Small intestine (tissue), 7 donors: ENCODE measurements around the gene NEUROG1. TPM values are rescaled to one million over a fixed set of nuclear protein-coding genes. Genes with fewer than 3 reads are reported as not detected.

Source experiments
- DNase-seq, 2 donors: peaks; one replicate each; pipeline versions ENCODE4 v3.0.0 to v3.0.0-alpha.2; 2013
- FAIRE-seq: peaks from 2 replicates; lab custom pipeline; 2012; peaks lifted over from hg19 to GRCh38; lab: Jason Lieb, UNC
- H3K27ac ChIP-seq, 3 donors: one replicate each; pipeline ENCODE4 v1.5.1; 2013; ENCODE audit warnings: low read length in 2 of 3, mild to moderate bottlenecking in 2 of 3, control low read depth in 1 of 3, inconsistent platforms in 1 of 3, low read depth in 1 of 3, moderate library complexity in 1 of 3
- H3K27me3 ChIP-seq, 3 donors: one replicate each; pipeline ENCODE4 v1.6.1; 2013; ENCODE audit warnings: low read length in 3 of 3, inconsistent platforms in 1 of 3; ENCODE audit not compliant: control insufficient read depth in 3 of 3, insufficient read depth in 3 of 3
- H3K36me3 ChIP-seq, 3 donors: one replicate each; pipeline ENCODE4 v1.6.1; 2013; ENCODE audit warnings: low read length in 3 of 3, inconsistent platforms in 1 of 3, low read depth in 1 of 3, mild to moderate bottlenecking in 1 of 3, moderate library complexity in 1 of 3; ENCODE audit not compliant: control insufficient read depth in 3 of 3, insufficient read depth in 2 of 3
- H3K4me1 ChIP-seq, 3 donors: one replicate each; pipeline ENCODE4 v1.6.1; 2013; ENCODE audit warnings: low read length in 2 of 3, inconsistent platforms in 1 of 3, low read depth in 1 of 3, mild to moderate bottlenecking in 1 of 3, moderate library complexity in 1 of 3; ENCODE audit not compliant: control insufficient read depth in 3 of 3, insufficient read depth in 2 of 3
- H3K4me3 ChIP-seq, 3 donors: one replicate each; pipeline ENCODE4 v1.5.1; 2013; ENCODE audit warnings: low read length in 3 of 3, control low read depth in 1 of 3, inconsistent platforms in 1 of 3, low read depth in 1 of 3, mild to moderate bottlenecking in 1 of 3, moderate library complexity in 1 of 3
- H3K9me3 ChIP-seq, 2 donors: one replicate each; pipeline ENCODE4 v1.6.1; 2013; ENCODE audit warnings: low read depth in 1 of 2, low read length in 1 of 2; ENCODE audit not compliant: control insufficient read depth in 2 of 2, insufficient read depth in 1 of 2
- WGBS, 3 donors: extraction: QIAGEN DNeasy Blood & Tissue Kit; methylation state at CpG; one replicate each; pipeline ENCODE4 v1.1.7; 2013; 5-methylcytosine and 5-hydroxymethylcytosine counted together
- polyA plus RNA-seq, 4 donors: library from polyadenylated mRNA; stranded (reverse) in 3 of 4; unstranded in 1 of 4; fragments of 200-250 nt in 3 of 4; fragments of 120-200 nt in 1 of 4; gene quantifications; one replicate each; pipeline versions ENCODE4 v1.2.1 to v1.2.3, GENCODE V29; 2013
- donor health status: healthy with polysubstance abuse.
- donor health status: control.
- donor health status: control.
- donor health status: Bipolar disorder and iron deficiency.
- donor health status: healthy.

The NEUROG1 gene
- polyA plus RNA-seq, 4 donors, result not detected

DNA sequence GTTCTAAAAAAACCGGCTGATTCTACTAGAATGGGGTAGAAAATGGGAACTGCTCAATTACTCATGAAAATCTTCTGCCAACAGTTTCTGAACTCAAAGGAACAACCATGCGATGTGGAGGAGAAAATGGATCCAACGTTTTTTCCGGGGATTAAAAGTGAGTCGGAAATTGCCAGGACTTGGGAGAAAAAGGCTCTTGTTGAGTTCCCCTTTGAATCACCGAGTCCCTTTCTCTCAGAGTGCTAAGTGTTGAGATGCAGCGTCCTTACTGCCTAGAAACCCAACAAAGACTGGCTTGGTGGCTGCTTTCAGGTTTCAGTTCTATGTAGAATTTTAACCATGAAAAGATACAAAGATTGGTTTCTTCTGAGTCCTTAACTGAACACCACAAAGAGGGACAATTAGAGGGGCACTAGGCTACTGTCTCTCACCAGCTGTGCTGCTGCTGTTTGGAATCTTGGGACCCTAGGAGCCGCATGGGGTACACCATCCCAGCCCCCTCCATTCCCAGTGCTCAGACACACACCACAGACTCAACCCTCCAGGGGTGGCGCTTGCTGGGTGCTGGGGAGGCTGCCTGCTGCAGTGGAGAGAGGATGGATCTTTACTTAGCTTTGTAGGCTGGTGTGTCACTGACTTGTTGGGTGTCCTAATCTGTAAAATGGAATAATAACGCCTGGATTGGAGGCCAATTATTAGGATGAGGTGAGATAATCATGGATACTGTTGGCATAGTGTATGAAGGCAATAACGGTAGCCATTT is 21.5 kb upstream of the NEUROG1 start:
- no peak overlapping the region for H3K4me3 ChIP-seq
- FAIRE-seq (no peak), DNase-seq (no peak)
- H3K27me3 ChIP-seq, result peaks cover 0 to 27% (median 2%) of the 10 kb centered on the region in 3 donors
- WGBS, 3 donors, result 69 to 75% (median 72%) methylated on average over 11 of the region's 11 CpGs
- no peaks in the 10 kb centered on the region for H3K36me3 ChIP-seq
- H3K9me3 ChIP-seq, result no peaks in the 10 kb centered on the region
- H3K27ac ChIP-seq, result no peak overlapping the region
- H3K4me1 ChIP-seq, result peaks cover 0 to 2% (median 0%) of the 10 kb centered on the region in 3 donors

DNA sequence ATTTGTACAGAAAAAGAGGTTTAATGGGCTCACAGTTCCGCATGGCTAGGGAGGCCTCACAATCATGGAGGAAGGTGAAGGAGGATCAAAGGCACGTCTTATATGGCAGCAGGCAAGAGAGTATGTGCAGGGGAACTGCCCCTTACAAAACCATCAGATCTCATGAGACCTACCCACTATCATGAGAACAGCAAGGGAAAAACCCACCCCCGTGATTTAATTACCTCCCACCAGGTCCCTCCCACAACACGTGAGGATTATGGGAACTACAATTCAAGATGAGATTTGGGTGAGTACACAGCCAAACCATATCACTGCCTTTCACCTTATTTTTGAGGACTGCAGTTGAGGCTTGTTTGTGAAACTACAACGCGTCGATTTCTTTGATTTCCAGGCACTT is 20.9 kb upstream of the NEUROG1 start:
- Histone ChIP-seq H3K4me3 (no peak overlapping the region), H3K4me1 (peaks cover 0 to 2% (median 0%) of the 10 kb centered on the region in 3 donors), H3K27ac (no peak overlapping the region), H3K9me3 (no peaks in the 10 kb centered on the region), H3K27me3 (peaks cover 0 to 28% (median 2%) of the 10 kb centered on the region in 3 donors), H3K36me3 (no peaks in the 10 kb centered on the region)
- WGBS, 3 donors, result 66 to 77% (median 69%) methylated on average over 7 of the region's 7 CpGs
- FAIRE-seq (no peak), DNase-seq (no peak)

DNA sequence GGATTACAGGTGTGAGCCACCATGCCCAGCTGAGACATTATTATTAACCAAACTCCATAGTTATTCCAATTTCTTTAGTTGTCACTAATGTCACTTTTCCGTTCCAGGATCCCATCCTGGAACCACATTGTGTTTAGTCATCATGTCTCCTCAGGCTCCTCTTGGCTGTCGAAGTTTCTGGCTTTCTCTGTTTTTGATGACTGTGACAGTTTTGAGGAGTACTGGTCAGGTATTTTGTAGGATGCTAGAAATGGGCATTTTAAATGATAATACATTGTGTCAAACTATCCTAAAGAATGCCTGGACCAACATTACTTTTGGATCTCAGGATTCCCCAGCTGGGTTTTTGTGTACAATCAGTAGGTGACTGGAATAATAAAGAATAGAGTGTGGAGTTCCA is 19.8 kb upstream of the NEUROG1 start:
- H3K4me1 ChIP-seq, result no peaks in the 10 kb centered on the region
- DNase-seq (no peak), FAIRE-seq (no peak)
- H3K36me3 ChIP-seq, result no peaks in the 10 kb centered on the region
- no peaks in the 10 kb centered on the region for H3K9me3 ChIP-seq
- 88 to 91% (median 90%) methylated on average over 2 of the region's 2 CpGs for WGBS, 3 donors
- no peak overlapping the region for H3K27ac ChIP-seq
- no peak overlapping the region for H3K4me3 ChIP-seq
- peaks cover 0 to 35% (median 4%) of the 10 kb centered on the region in 3 donors for H3K27me3 ChIP-seq

GRCh38 chr5:135553688-135554462 is 18.1 kb upstream of the NEUROG1 start:
- H3K27me3 ChIP-seq, result peaks cover 0 to 45% (median 2%) of the 10 kb centered on the region in 3 donors
- H3K27ac ChIP-seq, result no peak overlapping the region
- H3K4me1 ChIP-seq, result no peaks in the 10 kb centered on the region
- no peak overlapping the region for H3K4me3 ChIP-seq
- no peaks in the 10 kb centered on the region for H3K9me3 ChIP-seq
- FAIRE-seq (no peak), DNase-seq (peak; percentile 31 to 74)
- no peaks in the 10 kb centered on the region for H3K36me3 ChIP-seq
- whole genome bisulfite sequencing, 3 donors, result 8 to 12% (median 10%) methylated on average over 8 of the region's 8 CpGs

- Histone ChIP-seq H3K27ac (no peak overlapping the region), H3K4me3 (no peak overlapping the region), H3K27me3 (peaks cover 0 to 61% (median 13%) of the 10 kb centered on the region in 3 donors), H3K36me3 (no peaks in the 10 kb centered on the region), H3K4me1 (no peaks in the 10 kb centered on the region), H3K9me3 (no peaks in the 10 kb centered on the region)
- WGBS, 3 donors, result 31 to 35% (median 32%) methylated on average over 15 of the region's 15 CpGs
- FAIRE-seq (no peak), DNase-seq (peak; percentile 74 to 81)
Measured at GRCh38 chr5:135551593-135552447, 16.1 kb upstream of the NEUROG1 start.

DNA sequence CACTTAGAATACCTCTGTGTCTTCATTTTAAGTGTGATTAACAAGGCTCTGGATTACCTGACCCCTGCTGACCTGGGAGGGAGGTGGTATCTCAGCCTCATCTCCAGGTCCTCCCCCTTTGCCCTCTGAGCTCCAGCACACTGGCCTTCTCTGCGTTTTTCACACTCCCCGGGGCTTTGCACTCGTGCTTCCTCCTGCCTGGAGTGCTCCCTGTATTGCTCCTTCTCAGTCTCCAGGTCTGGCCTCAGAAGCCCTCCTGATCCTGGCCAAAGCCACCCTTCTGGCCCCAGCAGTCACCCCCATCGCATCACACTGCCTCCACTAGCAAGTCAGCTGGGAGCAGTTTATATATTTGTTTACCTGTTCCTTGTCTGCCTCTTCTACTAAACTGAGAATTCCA is 13.6 kb upstream of the NEUROG1 start:
- H3K4me3 ChIP-seq, result no peak overlapping the region
- FAIRE-seq (no peak), DNase-seq (no peak)
- no peaks in the 10 kb centered on the region for H3K4me1 ChIP-seq
- WGBS, 3 donors, result 25 to 27% (median 25%) methylated on average over 4 of the region's 4 CpGs
- no peaks in the 10 kb centered on the region for H3K9me3 ChIP-seq
- H3K27me3 ChIP-seq, result peaks cover 3 to 75% (median 20%) of the 10 kb centered on the region in 3 donors
- H3K27ac ChIP-seq, result no peak overlapping the region
- H3K36me3 ChIP-seq, result no peaks in the 10 kb centered on the region

DNA sequence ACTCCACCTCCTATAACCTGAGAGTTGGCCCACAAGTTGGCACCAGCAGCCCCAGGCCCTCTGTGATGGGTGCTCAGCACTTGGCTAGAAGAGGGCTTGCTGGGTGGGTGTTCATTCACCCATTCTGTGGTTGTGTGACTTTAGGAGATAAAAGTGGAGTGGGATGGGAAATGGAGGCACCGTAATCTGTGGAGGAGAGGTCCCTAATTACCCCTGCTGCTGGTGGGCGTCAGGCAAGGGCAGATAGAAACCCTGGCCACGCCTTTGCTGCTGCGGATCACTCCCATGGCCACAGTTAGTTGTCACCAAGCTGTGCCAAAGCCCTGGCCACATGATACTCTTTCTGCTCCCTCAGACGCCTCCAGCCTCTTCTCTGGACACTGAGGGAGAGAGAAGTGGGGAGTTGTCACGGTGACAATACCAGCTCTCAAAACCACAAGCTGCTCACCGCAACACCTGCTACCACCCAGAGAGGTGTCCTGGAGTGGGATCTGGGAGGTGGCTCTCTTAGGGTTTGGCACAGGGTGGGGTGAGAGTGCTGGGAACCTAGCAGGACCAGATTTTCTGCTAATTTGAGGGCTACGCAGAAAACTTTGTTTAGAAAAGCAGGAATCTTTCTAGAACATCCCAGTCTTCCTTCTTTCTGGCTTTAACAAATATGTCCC is 12.0 kb upstream of the NEUROG1 start:
- Histone ChIP-seq H3K27ac (no peak overlapping the region), H3K27me3 (peaks cover 3 to 82% (median 20%) of the 10 kb centered on the region in 3 donors), H3K4me3 (no peak overlapping the region), H3K4me1 (peaks cover 0 to 3% (median 0%) of the 10 kb centered on the region in 3 donors), H3K9me3 (no peaks in the 10 kb centered on the region), H3K36me3 (no peaks in the 10 kb centered on the region)
- FAIRE-seq, result no peak
- WGBS, 3 donors, result 44 to 54% (median 47%) methylated on average over 8 of the region's 8 CpGs
- DNase-seq, result no peak
